ENCODE data around the gene STK17A. TPM values are rescaled to one million over a fixed set of nuclear protein-coding genes. Genes with fewer than 3 reads are reported as not detected.

Gene STK17A
- 19.5 and 25.0 TPM in 2 replicates for total RNA-seq

DNA sequence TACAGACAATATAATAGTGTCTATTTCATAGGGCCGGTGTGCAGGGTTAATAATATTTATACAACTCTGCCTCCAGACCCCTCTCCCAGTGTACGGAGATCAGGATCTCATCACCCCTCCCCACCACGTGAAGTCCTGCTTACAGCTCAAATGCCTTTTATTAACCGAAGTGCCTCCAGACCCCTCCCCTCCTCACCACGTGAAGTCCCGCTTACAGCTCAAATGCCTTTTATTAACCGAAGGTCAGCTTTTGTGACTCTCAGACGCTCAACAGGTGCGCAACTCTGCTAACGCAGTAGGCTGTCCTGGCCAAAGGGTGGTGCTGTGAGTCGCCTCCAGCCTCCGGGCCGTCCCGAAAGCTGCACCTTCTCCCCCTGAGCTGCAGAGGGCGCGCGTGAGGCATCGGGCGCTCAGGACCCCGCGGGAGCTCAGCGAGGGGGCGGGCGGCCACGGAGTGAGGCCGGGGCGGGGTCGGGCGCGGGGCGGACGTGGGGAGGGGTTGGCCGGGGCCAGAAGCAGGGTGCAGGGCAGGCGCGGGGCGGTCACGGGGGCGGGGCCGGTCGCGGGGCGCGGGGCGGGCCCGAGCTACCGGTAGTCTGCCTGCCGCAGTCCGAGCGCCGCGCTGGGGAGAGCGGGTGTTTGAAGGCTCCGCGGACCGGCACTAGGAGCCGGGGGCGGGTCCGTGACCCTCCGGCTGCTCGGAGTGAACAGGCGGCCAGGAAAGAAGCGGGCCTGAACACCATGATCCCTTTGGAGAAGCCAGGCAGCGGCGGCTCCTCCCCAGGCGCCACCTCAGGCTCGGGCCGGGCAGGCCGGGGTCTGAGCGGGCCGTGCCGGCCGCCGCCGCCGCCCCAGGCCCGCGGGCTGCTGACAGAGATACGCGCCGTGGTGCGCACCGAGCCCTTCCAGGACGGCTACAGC lies at the start of gene STK17A:
Gene STK17A (plus strand): TSS at position 606 of the 921 bp plus-strand sequence. CDS start 136 bp downstream, at position 742.

Other genes with a start within 250 kb of the STK17A start
- gene COA1, start 146.4 kb downstream of the STK17A start, total RNA-seq = 31.7 and 34.8 TPM in 2 replicates
- gene BLVRA, start 175.6 kb downstream of the STK17A start, total RNA-seq = 39.0 and 47.0 TPM in 2 replicates

Measured in smooth muscle cell of bladder (primary cell).